Measurements from ENCODE around the gene DDX39A.

DNA sequence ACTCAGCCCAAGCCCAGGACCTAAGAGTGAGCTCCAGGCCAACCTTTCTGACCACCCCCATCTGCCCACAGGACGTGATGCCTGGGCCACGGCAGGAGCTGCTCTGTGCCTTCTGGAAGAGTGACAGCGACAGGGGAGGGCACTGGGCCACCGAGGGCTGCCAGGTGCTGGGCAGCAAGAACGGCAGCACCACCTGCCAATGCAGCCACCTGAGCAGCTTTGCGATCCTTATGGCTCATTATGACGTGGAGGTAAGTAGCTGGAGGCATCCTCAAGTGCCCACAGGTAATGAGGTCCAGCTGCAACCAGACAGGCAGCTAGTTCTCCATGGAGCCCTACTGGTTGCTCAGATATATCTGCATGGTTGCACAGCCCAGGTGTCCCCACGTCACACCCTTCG is 14.8 kb downstream of the DDX39A start:
- TF ChIP-seq CTCF (IDR thresholded peaks at IDR 0.05) (no peak), POLR2A (IDR thresholded peaks at IDR 0.05) (no peak), POLR2AphosphoS5 (IDR thresholded peaks at IDR 0.05) (no peak)

All from stomach (tissue), 4 donors.